Measurements from ENCODE around the gene PDXP.

- TF ChIP-seq MYC (CRISPR knock-in tag; IDR thresholded peaks at IDR 0.05; ENCODE audit: borderline replicate concordance) (no peak), ATF1 (CRISPR knock-in tag; IDR thresholded peaks at IDR 0.05) (no peak), FOXP1 (IDR thresholded peaks at IDR 0.05) (no peak), FOXP1 (CRISPR knock-in tag; IDR thresholded peaks at IDR 0.05) (no peak), MTF1 (CRISPR knock-in tag; IDR thresholded peaks at IDR 0.05) (no peak), MAX (IDR thresholded peaks at IDR 0.05) (no peak), PTBP1 (IDR thresholded peaks at IDR 0.05; ENCODE audit: low read depth, low read length, poor library complexity, severe bottlenecking) (no peak)
- TF ChIP-seq, protein P1, sequence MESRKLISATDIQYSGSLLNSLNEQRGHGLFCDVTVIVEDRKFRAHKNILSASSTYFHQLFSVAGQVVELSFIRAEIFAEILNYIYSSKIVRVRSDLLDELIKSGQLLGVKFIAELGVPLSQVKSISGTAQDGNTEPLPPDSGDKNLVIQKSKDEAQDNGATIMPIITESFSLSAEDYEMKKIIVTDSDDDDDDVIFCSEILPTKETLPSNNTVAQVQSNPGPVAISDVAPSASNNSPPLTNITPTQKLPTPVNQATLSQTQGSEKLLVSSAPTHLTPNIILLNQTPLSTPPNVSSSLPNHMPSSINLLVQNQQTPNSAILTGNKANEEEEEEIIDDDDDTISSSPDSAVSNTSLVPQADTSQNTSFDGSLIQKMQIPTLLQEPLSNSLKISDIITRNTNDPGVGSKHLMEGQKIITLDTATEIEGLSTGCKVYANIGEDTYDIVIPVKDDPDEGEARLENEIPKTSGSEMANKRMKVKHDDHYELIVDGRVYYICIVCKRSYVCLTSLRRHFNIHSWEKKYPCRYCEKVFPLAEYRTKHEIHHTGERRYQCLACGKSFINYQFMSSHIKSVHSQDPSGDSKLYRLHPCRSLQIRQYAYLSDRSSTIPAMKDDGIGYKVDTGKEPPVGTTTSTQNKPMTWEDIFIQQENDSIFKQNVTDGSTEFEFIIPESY (CRISPR knock-in tag; IDR thresholded peaks at IDR 0.05), result no peak
Measured at GRCh38 chr22:37627121-37627520, 31.4 kb upstream of the PDXP start.

All from HepG2 (cell line).